Stimulated activated naive CD8-positive, alpha-beta T cell treated with anti-CD3 and anti-CD28 coated beads, Interleukin-15, Interleukin-2, amounts not matched to agents 100 ng/mL and 50 ng/mL, for 24 hours (primary cell): ENCODE measurements around the gene EEF1AKMT1.

ENCODE experiments used
- H3K27ac Mint-ChIP-seq: one replicate; pipeline ENCODE4 v1.8.0; 2021; ENCODE audit warnings: mild to moderate bottlenecking, mixed read lengths
- H3K27me3 Mint-ChIP-seq: one replicate; pipeline ENCODE4 v1.8.0; 2021; ENCODE audit warnings: mixed read lengths
- H3K36me3 Mint-ChIP-seq: one replicate; pipeline ENCODE4 v1.8.0; 2021; ENCODE audit warnings: low read depth, mixed read lengths
- H3K4me1 Mint-ChIP-seq: one replicate; pipeline ENCODE4 v1.8.0; 2021; ENCODE audit warnings: low read depth, mixed read lengths
- H3K4me3 Mint-ChIP-seq: one replicate; pipeline ENCODE4 v1.8.0; 2021; ENCODE audit warnings: mild to moderate bottlenecking, mixed read lengths
- H3K9me3 Mint-ChIP-seq: one replicate; pipeline ENCODE4 v1.8.0; 2021; ENCODE audit warnings: mixed read lengths

EEF1AKMT1 gene

DNA sequence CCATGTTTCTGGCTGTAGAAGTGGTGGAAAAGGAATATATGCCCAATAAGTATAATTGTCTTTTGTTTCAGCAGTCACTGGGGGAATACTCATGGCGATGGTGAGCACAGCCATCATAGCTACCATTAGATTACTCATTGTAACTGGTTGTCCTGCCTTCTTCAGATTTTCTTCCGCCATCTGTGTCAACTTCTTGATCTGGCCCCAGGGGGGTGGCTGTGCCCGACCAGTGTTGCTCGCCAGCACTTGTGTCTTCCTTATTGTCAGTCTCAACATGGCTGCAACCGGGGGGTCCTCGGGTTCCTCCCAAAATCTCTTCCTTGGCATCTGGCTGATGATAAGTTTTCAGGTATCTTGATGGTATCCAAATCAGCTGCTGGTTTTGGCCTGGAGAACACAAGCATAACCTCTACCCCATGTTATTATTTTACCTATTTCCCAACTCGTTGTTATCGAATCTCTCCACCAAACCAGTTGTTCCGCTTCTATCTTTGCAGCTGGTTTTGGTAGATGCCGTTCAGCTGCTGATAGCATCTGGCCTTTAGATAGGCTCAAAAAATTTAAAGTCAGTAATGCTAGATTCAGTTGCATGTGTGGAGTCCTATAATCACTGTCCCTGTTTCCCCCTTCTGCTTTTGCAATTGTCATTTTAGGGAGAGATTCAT lies 93.2 kb downstream of the EEF1AKMT1 start:
- H3K9me3 Mint-ChIP-seq, result no peaks in the 10 kb centered on the region
- H3K36me3 Mint-ChIP-seq, result peaks cover 3% of the 10 kb centered on the region
- H3K4me3 Mint-ChIP-seq, result no peak overlapping the region
- H3K27me3 Mint-ChIP-seq, result no peaks in the 10 kb centered on the region
- no peak overlapping the region for H3K27ac Mint-ChIP-seq
- no peaks in the 10 kb centered on the region for H3K4me1 Mint-ChIP-seq

DNA sequence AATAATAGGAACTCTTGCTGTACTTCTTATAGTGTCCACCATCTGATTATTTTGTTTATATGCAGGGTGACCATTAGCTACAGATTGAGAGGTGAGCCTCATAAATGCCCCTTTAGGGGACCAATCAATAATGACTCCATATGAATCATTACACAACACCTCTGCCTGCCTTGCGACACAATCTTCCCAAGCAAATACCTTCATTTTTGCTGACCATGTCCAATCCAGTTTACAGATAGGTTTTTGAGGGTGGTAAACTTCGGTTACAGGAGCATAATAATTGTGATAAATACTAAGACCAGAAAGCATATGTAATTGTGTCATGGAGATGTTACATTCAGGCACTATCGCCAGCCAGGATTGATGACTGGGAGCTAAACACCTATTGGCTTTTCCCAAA lies 93.9 kb downstream of the EEF1AKMT1 start:
- H3K36me3 Mint-ChIP-seq, result peaks cover 3% of the 10 kb centered on the region

More for the DNA sequence above, 93.9 kb downstream of the EEF1AKMT1 start:
- Mint-ChIP-seq H3K9me3 (no peaks in the 10 kb centered on the region), H3K4me1 (no peaks in the 10 kb centered on the region), H3K27me3 (no peaks in the 10 kb centered on the region), H3K4me3 (no peak overlapping the region), H3K27ac (no peak overlapping the region)
